ENCODE data around the gene TMX2. TPM values are rescaled to one million over a fixed set of nuclear protein-coding genes. Genes with fewer than 3 reads are reported as not detected.
A peak's percentile ranks its signal among the peaks of the same experiment; 100 is the strongest.

The TMX2 gene
- total RNA-seq, 1 experiment from 2014 or later, result 93.9 TPM

DNA sequence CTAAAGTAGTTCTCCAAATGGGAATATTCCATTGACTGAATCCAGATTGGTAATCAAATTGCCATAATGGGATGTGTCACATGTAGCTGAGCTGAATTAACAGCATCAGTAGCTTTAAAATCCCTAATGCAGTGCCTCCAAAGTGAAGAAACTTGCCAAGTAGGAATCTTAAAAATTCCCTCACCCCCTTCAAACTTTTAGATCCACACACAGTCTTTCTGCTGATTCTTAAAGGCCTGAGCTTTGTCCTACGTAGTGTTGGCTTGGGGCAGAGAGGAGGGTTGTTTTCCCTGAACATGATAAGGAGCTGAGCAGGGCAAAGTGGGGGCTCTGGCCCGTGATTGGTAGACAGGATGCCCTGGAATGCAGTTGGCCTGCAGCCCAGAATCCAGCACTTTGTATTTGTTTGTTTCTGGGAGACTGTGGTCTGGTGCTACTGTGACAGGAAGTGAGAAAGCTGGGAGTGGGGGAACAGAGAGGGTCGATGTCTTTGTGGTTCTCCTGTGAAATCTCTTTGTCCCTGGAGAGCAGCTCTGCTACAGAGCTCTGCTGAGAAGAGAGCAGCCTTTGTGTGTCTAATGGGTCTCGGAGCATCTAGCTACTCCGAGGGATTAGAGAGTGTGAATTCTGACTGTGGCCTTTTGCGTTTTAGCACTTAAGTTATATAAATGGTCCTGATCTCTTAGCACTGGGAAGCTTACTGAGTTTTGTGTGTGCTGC is 66.1 kb downstream of the TMX2 start (continued):
- TF ChIP-seq REST (IDR thresholded peaks at IDR 0.05; ENCODE audit: low read depth) (no peak), EZH2phosphoT487 (IDR thresholded peaks at IDR 0.05; ENCODE audit: borderline replicate concordance) (no peak), ZNF274 (IDR thresholded peaks at IDR 0.05; ENCODE audit: low read depth, low read length) (no peak)
- TF ChIP-seq, protein P1, sequence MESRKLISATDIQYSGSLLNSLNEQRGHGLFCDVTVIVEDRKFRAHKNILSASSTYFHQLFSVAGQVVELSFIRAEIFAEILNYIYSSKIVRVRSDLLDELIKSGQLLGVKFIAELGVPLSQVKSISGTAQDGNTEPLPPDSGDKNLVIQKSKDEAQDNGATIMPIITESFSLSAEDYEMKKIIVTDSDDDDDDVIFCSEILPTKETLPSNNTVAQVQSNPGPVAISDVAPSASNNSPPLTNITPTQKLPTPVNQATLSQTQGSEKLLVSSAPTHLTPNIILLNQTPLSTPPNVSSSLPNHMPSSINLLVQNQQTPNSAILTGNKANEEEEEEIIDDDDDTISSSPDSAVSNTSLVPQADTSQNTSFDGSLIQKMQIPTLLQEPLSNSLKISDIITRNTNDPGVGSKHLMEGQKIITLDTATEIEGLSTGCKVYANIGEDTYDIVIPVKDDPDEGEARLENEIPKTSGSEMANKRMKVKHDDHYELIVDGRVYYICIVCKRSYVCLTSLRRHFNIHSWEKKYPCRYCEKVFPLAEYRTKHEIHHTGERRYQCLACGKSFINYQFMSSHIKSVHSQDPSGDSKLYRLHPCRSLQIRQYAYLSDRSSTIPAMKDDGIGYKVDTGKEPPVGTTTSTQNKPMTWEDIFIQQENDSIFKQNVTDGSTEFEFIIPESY (IDR thresholded peaks at IDR 0.05; ENCODE audit: extremely low read depth, insufficient replicate concordance, low read length), result no peak

DNA sequence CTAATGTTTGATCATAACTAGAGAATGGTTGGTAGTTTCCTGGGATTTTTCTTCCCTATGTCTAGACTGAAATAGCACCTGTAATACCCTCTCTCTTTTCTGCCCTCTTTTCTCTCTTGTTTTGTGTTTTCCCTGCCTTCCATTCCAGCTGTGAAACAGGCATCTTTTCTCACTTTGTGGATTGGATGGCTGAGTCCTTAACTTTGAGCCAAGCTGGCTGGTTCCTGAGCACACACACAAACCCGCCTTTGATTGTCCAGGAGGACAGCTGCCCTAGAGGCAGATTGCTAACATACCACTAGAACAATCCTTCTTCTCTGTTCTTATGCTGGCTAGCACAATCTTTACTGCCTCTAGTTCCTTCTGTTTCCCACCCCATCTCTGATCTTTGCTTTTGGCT is 66.9 kb downstream of the TMX2 start:
- no peaks in the 10 kb centered on the region for H3K9me3 ChIP-seq (ENCODE audit: control insufficient read depth in 1 of 2, insufficient read depth in 1 of 2, low read depth in 1 of 2, low read length in 2 of 2)
- peaks cover 100% of the 10 kb centered on the region for H3K79me2 ChIP-seq (ENCODE audit: insufficient read depth, low read length)
- H3K9ac ChIP-seq (ENCODE audit: low read length), result peak overlapping the region; percentile 69
- no TSS peak for BruUV-seq (replicated peaks)
- RAD21 ChIA-PET (ENCODE audit: low non-redundant PET in 1 of 2, low total read pairs in 2 of 2, uncharacterized antibody in 2 of 2, unreplicated experiment in 2 of 2), result interaction anchor here in 1 of 2 experiments (0.7 to 1.5 kb wide), 2 partner anchors 18 to 128 kb away, joined by 4 to 7 read pairs; partner anchors contain the start of gene CTNND1
- H3K4me2 ChIP-seq (ENCODE audit: low read length), result peak overlapping the region; percentile 72
- POLR2A ChIA-PET, result interaction anchor here (1.0 to 2.8 kb wide), 5 partner anchors 9 to 22 kb away, joined by 3 to 22 read pairs (median 11); partner anchors contain the start of gene CTNND1
- intact Hi-C loops (cut with micrococcal nuclease), result loop anchor here (2.0 kb wide), 1 partner anchor 16 kb away; no protein-coding TSS in a partner anchor
- H4K20me1 ChIP-seq (ENCODE audit: insufficient read depth), result no peaks in the 10 kb centered on the region; the same call in 1 of the 2 replicates
- DNase-seq (ENCODE audit: low read depth, low spot score) (no peak), ATAC-seq (peak; percentile 22; the same call in 1 of the 2 replicates)
- peaks cover 89 to 98% of the 10 kb centered on the region in 2 experiments for H3K4me1 ChIP-seq (ENCODE audit: control insufficient read depth in 1 of 2, insufficient read depth in 2 of 2, low read length in 2 of 2)
- no peaks in the 10 kb centered on the region for H3K36me3 ChIP-seq (ENCODE audit: control insufficient read depth in 1 of 2, insufficient read depth in 2 of 2, low read length in 2 of 2)
- peak overlapping the region; percentile 89 for H3K27ac ChIP-seq (ENCODE audit: low read depth, low read length)
- H3K27me3 ChIP-seq (ENCODE audit: insufficient read depth, low read length), result no peaks in the 10 kb centered on the region
- CTCF ChIA-PET, result interaction anchor here (3.0 to 4.5 kb wide), 2 partner anchors 21 to 27 kb away, joined by 12 to 30 read pairs; partner anchors contain the start of gene BTBD18
- H3K4me3 ChIP-seq (replicated peaks in 1 of 2; ENCODE audit: low read depth in 1 of 2, low read length in 2 of 2), result peak overlapping the region; percentile 12 to 49; a peak in 3 of 4 replicates
- no peaks in the 10 kb centered on the region for H3K9me2 ChIP-seq (ENCODE audit: insufficient read depth)
- H2AFZ ChIP-seq (ENCODE audit: low read depth, low read length, poor library complexity, severe bottlenecking), result no peak overlapping the region
- TF ChIP-seq, protein P2, sequence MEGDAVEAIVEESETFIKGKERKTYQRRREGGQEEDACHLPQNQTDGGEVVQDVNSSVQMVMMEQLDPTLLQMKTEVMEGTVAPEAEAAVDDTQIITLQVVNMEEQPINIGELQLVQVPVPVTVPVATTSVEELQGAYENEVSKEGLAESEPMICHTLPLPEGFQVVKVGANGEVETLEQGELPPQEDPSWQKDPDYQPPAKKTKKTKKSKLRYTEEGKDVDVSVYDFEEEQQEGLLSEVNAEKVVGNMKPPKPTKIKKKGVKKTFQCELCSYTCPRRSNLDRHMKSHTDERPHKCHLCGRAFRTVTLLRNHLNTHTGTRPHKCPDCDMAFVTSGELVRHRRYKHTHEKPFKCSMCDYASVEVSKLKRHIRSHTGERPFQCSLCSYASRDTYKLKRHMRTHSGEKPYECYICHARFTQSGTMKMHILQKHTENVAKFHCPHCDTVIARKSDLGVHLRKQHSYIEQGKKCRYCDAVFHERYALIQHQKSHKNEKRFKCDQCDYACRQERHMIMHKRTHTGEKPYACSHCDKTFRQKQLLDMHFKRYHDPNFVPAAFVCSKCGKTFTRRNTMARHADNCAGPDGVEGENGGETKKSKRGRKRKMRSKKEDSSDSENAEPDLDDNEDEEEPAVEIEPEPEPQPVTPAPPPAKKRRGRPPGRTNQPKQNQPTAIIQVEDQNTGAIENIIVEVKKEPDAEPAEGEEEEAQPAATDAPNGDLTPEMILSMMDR (IDR thresholded peaks at IDR 0.05 in 2 of 3, conservative IDR thresholded peaks at IDR 0.05 in 1 of 3; ENCODE audit: borderline replicate concordance in 1 of 3, insufficient read depth in 1 of 3, low read depth in 2 of 3, low read length in 2 of 3), result 0 out of 6 replicates have a peak, but pooled peaks of 1 of the 3 experiments have one; percentile 3
- TF ChIP-seq SP1 (IDR thresholded peaks at IDR 0.05; ENCODE audit: low read depth), result 0 out of 2 replicates have a peak, but pooled peaks have one; percentile 24
- TF ChIP-seq ZFX (IDR thresholded peaks at IDR 0.05), result no peak
